GM12892 (cell line): Measurements from ENCODE around the gene GNGT2.

Source experiments
- POLR2A ChIP-seq: IDR thresholded peaks from 2 replicates; pipeline ENCODE4 v1.6.1; 2011; ENCODE audit warnings: low read depth, low read length, control low read depth
- POLR2AphosphoS5 ChIP-seq: IDR thresholded peaks from 2 replicates; pipeline ENCODE4 v1.6.1; 2011; ENCODE audit warnings: low read depth, low read length, control low read depth
- TAF1 ChIP-seq: IDR thresholded peaks from 2 replicates; pipeline ENCODE4 v1.6.1; 2011; ENCODE audit warnings: low read depth, mild to moderate bottlenecking, control low read depth, low read length, borderline replicate concordance

GRCh38 chr17:49157784-49158183 lies 52.6 kb downstream of the GNGT2 start:
- TF ChIP-seq POLR2A = no peak
- no peak for TF ChIP-seq POLR2AphosphoS5
- TF ChIP-seq TAF1 = no peak
